Gastrocnemius medialis (tissue), 4 donors: ENCODE data around the gene PRSS38. TPM values are rescaled to one million over a fixed set of nuclear protein-coding genes. Genes with fewer than 3 reads are reported as not detected.

Experiments
- ATAC-seq, 2 donors: fragments of 150-250 bp; one replicate each; pipeline ENCODE4 v1.9.1; 2016
- DNase-seq, 2 donors: peaks; one replicate each; pipeline ENCODE4 v3.0.0-alpha.2; 2019
- H3K27ac ChIP-seq, 4 donors: fragments of 200-600 bp; sonication (generic); 1 replicate in 1 of 4; 2 replicates in 3 of 4; pipeline ENCODE4 v1.5.1; 2016 to 2018; ENCODE audit warnings: mild to moderate bottlenecking in 2 of 4, moderate library complexity in 1 of 4
- H3K27me3 ChIP-seq, 3 donors: fragments of 200-600 bp; sonication (generic) in 2 of 3; 1 replicate in 1 of 3; 2 replicates in 2 of 3; pipeline versions ENCODE4 v1.5.1 to v1.6.0; 2016 to 2019; ENCODE audit warnings: mild to moderate bottlenecking in 1 of 3, moderate library complexity in 1 of 3
- H3K36me3 ChIP-seq, 2 donors: fragments of 200-600 bp; sonication (generic) in 1 of 2; one replicate each; pipeline ENCODE4 v1.5.1; 2017 to 2018
- H3K4me1 ChIP-seq, 2 donors: fragments of 200-600 bp; sonication (generic) in 1 of 2; one replicate each; pipeline ENCODE4 v1.5.1; 2016 to 2017; ENCODE audit warnings: mild to moderate bottlenecking in 2 of 2
- H3K4me3 ChIP-seq, 4 donors: fragments of 200-600 bp; sonication (generic) in 3 of 4; 1 replicate in 1 of 4; 2 replicates in 3 of 4; pipeline ENCODE4 v1.5.1; 2016 to 2019; ENCODE audit warnings: mild to moderate bottlenecking in 2 of 4
- H3K9me3 ChIP-seq, 3 donors: fragments of 200-600 bp; sonication (generic) in 2 of 3; 1 replicate in 1 of 3; 2 replicates in 2 of 3; pipeline ENCODE4 v1.5.1; 2016 to 2019
- POLR2A ChIP-seq, 2 donors: fragments of 450-650 bp; IDR thresholded peaks; one replicate each; pipeline ENCODE4 v1.6.1; 2017; ENCODE audit warnings: antibody characterized with exemption in 2 of 2, mild to moderate bottlenecking in 2 of 2, moderate library complexity in 2 of 2
- in situ Hi-C, 4 donors: fragments of 200-750 bp; cut with MboI; loops; one replicate each; pipeline versions ENCODE4 v1.15.0 to v1.8.0; 2017; ENCODE audit warnings: low sequenced_read_pairs in 4 of 4
- intact Hi-C: fragments of 100-400 bp; cut with DNase I; formaldehyde crosslinking; loops from one replicate; pipeline ENCODE4 v1.15.1; 2023; ENCODE audit warnings: low total_unique reads
- total RNA-seq, 4 donors: library from RNA; depleted of rRNA; stranded (reverse); fragments of >200 nt; gene quantifications; one replicate each; pipeline versions ENCODE4 v1.1.0 to v1.2.3, GENCODE V29; 2016
- TF ChIP-seq, protein P1 (sequence below), 5 experiments: fragments of 450-650 bp in 3 of 5; fragments of 200-600 bp in 2 of 5; sonication (generic) in 2 of 5; IDR thresholded peaks in 4 of 5; conservative IDR thresholded peaks in 1 of 5; 1 replicate in 4 of 5; 2 replicates in 1 of 5; pipeline ENCODE4 v1.5.1; 2016 to 2019; ENCODE audit warnings: antibody characterized with exemption in 5 of 5, mild to moderate bottlenecking in 3 of 5, moderate library complexity in 3 of 5

PRSS38 gene
- total RNA-seq, 4 donors from 2014 or later: not detected

DNA sequence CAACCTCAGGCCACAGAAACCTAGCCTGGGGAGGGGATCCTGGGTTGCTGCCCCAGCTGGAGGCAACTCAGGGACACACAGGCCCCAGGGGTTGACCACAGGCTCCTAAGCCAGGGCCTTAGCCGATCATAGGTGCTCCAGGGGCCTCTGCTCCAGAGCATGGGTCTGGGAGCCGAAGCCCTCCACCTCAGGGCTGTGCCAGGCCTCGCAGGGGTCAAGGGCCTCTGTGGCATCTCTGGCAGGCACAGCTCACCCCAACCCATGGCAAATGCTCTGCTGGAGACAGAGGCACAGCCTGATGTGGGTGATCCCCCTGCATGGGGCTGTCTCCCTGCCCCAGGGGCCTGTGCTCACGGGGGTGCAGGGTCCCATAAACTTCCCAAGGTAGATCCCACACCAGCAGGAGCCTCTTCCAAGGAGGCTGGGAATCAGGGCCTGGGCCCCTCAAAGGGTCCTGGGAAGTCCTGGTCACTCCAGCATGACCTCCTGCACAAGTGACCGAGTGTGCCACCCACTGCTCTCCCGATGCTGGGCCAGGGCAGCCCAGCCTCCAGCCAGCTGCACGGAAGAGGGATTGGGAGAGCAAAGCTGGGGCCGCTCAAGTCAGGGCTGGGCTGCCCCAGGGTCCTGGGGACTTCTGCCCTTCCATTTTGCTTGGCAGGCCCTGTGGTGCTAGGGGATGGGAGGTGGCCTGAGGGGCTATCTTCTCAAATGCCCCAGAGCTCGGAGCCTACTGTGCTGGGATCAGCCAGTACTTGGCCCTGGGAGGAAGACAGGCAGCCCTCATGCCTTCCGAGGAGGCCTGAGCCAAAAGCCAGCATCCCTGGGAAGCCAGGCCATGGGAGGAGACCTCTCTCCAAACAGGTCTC lies 22.2 kb upstream of the PRSS38 start:
- in situ Hi-C loops (no loop called here), intact Hi-C loops (no loop called here)
- DNase-seq (no peak), ATAC-seq (no peak)
- Histone ChIP-seq H3K27ac (no peak overlapping the region), H3K4me1 (no peaks in the 10 kb centered on the region), H3K4me3 (no peak overlapping the region), H3K27me3 (no peaks in the 10 kb centered on the region), H3K36me3 (no peaks in the 10 kb centered on the region), H3K9me3 (no peaks in the 10 kb centered on the region)
- TF ChIP-seq, protein P1, sequence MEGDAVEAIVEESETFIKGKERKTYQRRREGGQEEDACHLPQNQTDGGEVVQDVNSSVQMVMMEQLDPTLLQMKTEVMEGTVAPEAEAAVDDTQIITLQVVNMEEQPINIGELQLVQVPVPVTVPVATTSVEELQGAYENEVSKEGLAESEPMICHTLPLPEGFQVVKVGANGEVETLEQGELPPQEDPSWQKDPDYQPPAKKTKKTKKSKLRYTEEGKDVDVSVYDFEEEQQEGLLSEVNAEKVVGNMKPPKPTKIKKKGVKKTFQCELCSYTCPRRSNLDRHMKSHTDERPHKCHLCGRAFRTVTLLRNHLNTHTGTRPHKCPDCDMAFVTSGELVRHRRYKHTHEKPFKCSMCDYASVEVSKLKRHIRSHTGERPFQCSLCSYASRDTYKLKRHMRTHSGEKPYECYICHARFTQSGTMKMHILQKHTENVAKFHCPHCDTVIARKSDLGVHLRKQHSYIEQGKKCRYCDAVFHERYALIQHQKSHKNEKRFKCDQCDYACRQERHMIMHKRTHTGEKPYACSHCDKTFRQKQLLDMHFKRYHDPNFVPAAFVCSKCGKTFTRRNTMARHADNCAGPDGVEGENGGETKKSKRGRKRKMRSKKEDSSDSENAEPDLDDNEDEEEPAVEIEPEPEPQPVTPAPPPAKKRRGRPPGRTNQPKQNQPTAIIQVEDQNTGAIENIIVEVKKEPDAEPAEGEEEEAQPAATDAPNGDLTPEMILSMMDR (IDR thresholded peaks at IDR 0.05 in 4 of 5, conservative IDR thresholded peaks at IDR 0.05 in 1 of 5): no peak
- no peak for TF ChIP-seq POLR2A (IDR thresholded peaks at IDR 0.05)

DNA sequence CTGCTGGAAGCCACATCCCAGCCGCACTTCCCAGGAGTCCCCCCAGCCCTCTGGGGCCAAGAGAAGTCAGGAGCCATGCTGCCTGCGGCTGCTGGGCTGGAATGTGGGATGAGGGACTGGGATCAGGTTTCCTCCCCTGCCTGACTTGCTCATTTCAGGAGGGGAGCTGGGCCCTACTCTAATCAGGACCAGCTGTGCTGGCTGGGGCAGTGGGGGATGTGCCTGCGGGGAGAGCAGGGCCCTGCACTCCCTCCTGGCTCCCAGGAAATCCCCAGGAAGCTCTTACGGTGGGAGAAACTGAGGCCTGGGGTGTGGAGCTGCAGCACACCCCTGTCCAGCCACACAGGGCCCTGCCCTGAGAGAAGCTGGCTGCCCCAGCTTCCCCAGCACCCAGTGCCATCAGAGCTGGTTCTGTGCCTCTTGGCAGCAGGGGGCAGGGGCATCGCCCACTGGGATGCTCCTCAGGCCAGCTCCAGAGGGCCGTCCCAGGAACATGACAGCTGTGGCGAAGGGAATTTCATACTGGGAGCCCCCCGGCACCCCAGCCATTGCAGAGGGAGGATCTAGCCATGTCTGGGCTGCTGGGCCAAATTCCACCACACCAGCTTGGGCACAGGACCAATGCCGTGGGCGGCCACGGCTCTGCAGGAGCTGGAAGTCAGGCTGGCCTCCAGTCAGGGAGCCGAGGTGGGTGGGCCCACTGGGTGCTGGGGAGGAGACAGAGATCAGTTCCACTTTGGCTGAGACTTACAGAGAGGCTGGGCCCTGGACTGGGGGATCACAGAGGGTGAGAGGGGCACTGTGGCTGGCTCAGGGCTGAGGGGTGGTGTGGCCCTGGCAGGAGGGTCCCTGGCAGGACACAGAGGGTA lies 21.3 kb upstream of the PRSS38 start:
- H3K4me1 ChIP-seq: no peaks in the 10 kb centered on the region
- no peaks in the 10 kb centered on the region for H3K36me3 ChIP-seq
- TF ChIP-seq, protein P1 (IDR thresholded peaks at IDR 0.05 in 4 of 5, conservative IDR thresholded peaks at IDR 0.05 in 1 of 5): no peak
- no peak for TF ChIP-seq POLR2A (IDR thresholded peaks at IDR 0.05)
- H3K27me3 ChIP-seq: no peaks in the 10 kb centered on the region
- H3K27ac ChIP-seq: no peak overlapping the region
- no peak for DNase-seq
- in situ Hi-C loops: no loop called here
- no peaks in the 10 kb centered on the region for H3K9me3 ChIP-seq
- intact Hi-C loops: no loop called here
- no peak for ATAC-seq
- no peak overlapping the region for H3K4me3 ChIP-seq

DNA sequence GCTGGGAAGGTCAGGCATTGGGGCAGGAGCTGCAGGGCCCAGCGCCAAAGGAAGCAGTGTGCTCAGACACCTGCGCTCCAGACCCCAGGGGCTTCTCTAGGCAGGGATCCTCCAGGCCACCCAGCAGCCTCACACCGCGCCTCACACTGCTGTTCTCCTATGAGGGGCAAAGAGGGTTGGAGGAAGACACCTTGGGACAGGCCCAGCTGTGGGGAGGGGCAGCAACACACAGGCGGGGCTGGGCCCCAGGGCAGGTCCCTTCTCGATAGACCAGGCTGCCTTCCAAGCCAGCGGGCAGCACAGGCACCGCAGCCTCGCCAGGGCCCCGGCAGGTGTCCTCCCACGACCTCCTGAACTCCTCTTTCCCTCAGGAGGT lies 20.7 kb upstream of the PRSS38 start:
- no peaks in the 10 kb centered on the region for H3K36me3 ChIP-seq
- H3K9me3 ChIP-seq: no peaks in the 10 kb centered on the region
- no peaks in the 10 kb centered on the region for H3K27me3 ChIP-seq
- no peaks in the 10 kb centered on the region for H3K4me1 ChIP-seq
- H3K4me3 ChIP-seq: no peak overlapping the region
- intact Hi-C loops (no loop called here), in situ Hi-C loops (no loop called here)
- TF ChIP-seq POLR2A (IDR thresholded peaks at IDR 0.05): no peak
- TF ChIP-seq, protein P1 (IDR thresholded peaks at IDR 0.05 in 4 of 5, conservative IDR thresholded peaks at IDR 0.05 in 1 of 5): no peak
- H3K27ac ChIP-seq: no peak overlapping the region
- no peak for DNase-seq
- no peak for ATAC-seq

DNA sequence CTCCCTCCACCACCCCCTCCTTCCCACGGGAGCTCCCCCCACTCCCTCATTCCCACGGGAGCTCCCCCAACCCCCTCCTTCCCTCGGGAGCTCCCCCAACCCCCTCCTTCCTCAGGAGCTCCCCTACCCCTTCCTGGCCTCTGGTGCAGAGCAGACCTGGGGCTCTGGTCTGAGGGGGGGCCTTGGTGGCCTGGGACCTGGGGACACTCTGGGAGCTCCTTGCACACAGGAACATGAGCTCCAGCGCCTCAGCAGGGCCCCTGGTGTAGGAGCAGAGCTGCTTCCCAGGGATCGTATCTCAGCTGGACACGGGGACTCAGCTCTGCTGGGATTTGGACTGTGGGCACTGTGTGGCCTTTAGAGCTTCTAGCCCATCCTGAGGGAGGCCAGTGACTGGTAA lies 19.7 kb upstream of the PRSS38 start:
- ATAC-seq (no peak), DNase-seq (no peak)
- Histone ChIP-seq H3K4me1 (no peaks in the 10 kb centered on the region), H3K36me3 (no peaks in the 10 kb centered on the region), H3K27ac (no peak overlapping the region), H3K9me3 (no peaks in the 10 kb centered on the region), H3K27me3 (no peaks in the 10 kb centered on the region), H3K4me3 (no peak overlapping the region)
- in situ Hi-C loops (no loop called here), intact Hi-C loops (no loop called here)
- no peak for TF ChIP-seq POLR2A (IDR thresholded peaks at IDR 0.05)
- TF ChIP-seq, protein P1 (IDR thresholded peaks at IDR 0.05 in 4 of 5, conservative IDR thresholded peaks at IDR 0.05 in 1 of 5): no peak
